Measurements from ENCODE around the gene ANO1. TPM values are rescaled to one million over a fixed set of nuclear protein-coding genes. Genes with fewer than 3 reads are reported as not detected.

The ANO1 gene
- polyA plus RNA-seq, 3 donors: 3.9 to 7.8 (median 5.7) TPM

- no peak overlapping the region for H3K27ac ChIP-seq (ENCODE audit: low read depth, low read length)
- 89 to 92% (median 92%) methylated on average over 17 of the region's 17 CpGs for WGBS, 3 donors
Measured at GRCh38 chr11:70161043-70161625, 83.0 kb downstream of the ANO1 start.

GRCh38 chr11:70164705-70165104, 86.6 kb downstream of the ANO1 start:
- 83 to 89% (median 84%) methylated on average over 10 of the region's 10 CpGs for WGBS, 3 donors
- H3K27ac ChIP-seq (ENCODE audit: low read depth, low read length): no peak overlapping the region

- no peak overlapping the region for H3K27ac ChIP-seq (ENCODE audit: low read depth, low read length)
- 77 to 82% (median 77%) methylated on average over 8 to 9 of the region's 9 CpGs for WGBS, 3 donors
Measured at GRCh38 chr11:70167120-70167519, 89.0 kb downstream of the ANO1 start.

GRCh38 chr11:70167723-70168404, 89.7 kb downstream of the ANO1 start:
- WGBS, 3 donors: 84 to 86% (median 85%) methylated on average over 15 to 17 of the region's 17 CpGs
- H3K27ac ChIP-seq (ENCODE audit: low read depth, low read length): no peak overlapping the region

GRCh38 chr11:70168405-70168754, 90.3 kb downstream of the ANO1 start:
- WGBS, 3 donors: 81 to 86% (median 84%) methylated on average over 4 to 6 of the region's 6 CpGs
- H3K27ac ChIP-seq (ENCODE audit: low read depth, low read length): no peak overlapping the region

- 51 to 63% (median 60%) methylated on average over 10 to 11 of the region's 11 CpGs for WGBS, 3 donors
- H3K27ac ChIP-seq (ENCODE audit: low read depth, low read length): no peak overlapping the region
Measured at GRCh38 chr11:70169127-70169526, 91.0 kb downstream of the ANO1 start.

GRCh38 chr11:70169632-70170031, 91.5 kb downstream of the ANO1 start:
- WGBS, 3 donors: 66 to 87% (median 71%) methylated on average over 7 to 8 of the region's 8 CpGs
- H3K27ac ChIP-seq (ENCODE audit: low read depth, low read length): no peak overlapping the region

GRCh38 chr11:70170596-70171210, 92.6 kb downstream of the ANO1 start:
- 84 to 95% (median 92%) methylated on average over 22 of the region's 22 CpGs for WGBS, 3 donors

GRCh38 chr11:70173018-70173417, 94.9 kb downstream of the ANO1 start:
- no peak overlapping the region for H3K27ac ChIP-seq (ENCODE audit: low read depth, low read length)
- 72 to 83% (median 82%) methylated on average over 4 of the region's 4 CpGs for WGBS, 3 donors

More at GRCh38 chr11:70170596-70171210, 92.6 kb downstream of the ANO1 start:
- H3K27ac ChIP-seq (ENCODE audit: low read depth, low read length): no peak overlapping the region

GRCh38 chr11:70174547-70175235, 96.6 kb downstream of the ANO1 start:
- 82 to 92% (median 86%) methylated on average over 17 of the region's 17 CpGs for WGBS, 3 donors
- no peak overlapping the region for H3K27ac ChIP-seq (ENCODE audit: low read depth, low read length)

GRCh38 chr11:70175236-70175698, 97.2 kb downstream of the ANO1 start:
- H3K27ac ChIP-seq (ENCODE audit: low read depth, low read length): no peak overlapping the region
- 67 to 73% (median 70%) methylated on average over 15 of the region's 15 CpGs for WGBS, 3 donors

GRCh38 chr11:70176940-70177689, 99.0 kb downstream of the ANO1 start:
- WGBS, 3 donors: 84 to 88% (median 88%) methylated on average over 36 to 39 of the region's 39 CpGs
- no peak overlapping the region for H3K27ac ChIP-seq (ENCODE audit: low read depth, low read length)

- H3K27ac ChIP-seq (ENCODE audit: low read depth, low read length): no peak overlapping the region
- WGBS, 3 donors: 74 to 88% (median 77%) methylated on average over 11 of the region's 11 CpGs
Measured at GRCh38 chr11:70180906-70181305, 102.8 kb downstream of the ANO1 start.

GRCh38 chr11:70182266-70182665, 104.1 kb downstream of the ANO1 start:
- H3K27ac ChIP-seq (ENCODE audit: low read depth, low read length): no peak overlapping the region

GRCh38 chr11:70183032-70183431, 104.9 kb downstream of the ANO1 start:
- 90 to 98% (median 95%) methylated on average over 1 of the region's 1 CpG for WGBS, 3 donors

More at GRCh38 chr11:70182266-70182665, 104.1 kb downstream of the ANO1 start:
- 84 to 91% (median 87%) methylated on average over 18 of the region's 18 CpGs for WGBS, 3 donors

GRCh38 chr11:70183483-70184176, 105.5 kb downstream of the ANO1 start:
- H3K27ac ChIP-seq (ENCODE audit: low read depth, low read length): no peak overlapping the region
- 60 to 75% (median 75%) methylated on average over 11 of the region's 11 CpGs for WGBS, 3 donors

More at GRCh38 chr11:70183032-70183431, 104.9 kb downstream of the ANO1 start:
- no peak overlapping the region for H3K27ac ChIP-seq (ENCODE audit: low read depth, low read length)

- 75 to 80% (median 76%) methylated on average over 9 of the region's 9 CpGs for WGBS, 3 donors
Measured at GRCh38 chr11:70184396-70184795, 106.3 kb downstream of the ANO1 start.

More at GRCh38 chr11:70184396-70184795, 106.3 kb downstream of the ANO1 start:
- H3K27ac ChIP-seq (ENCODE audit: low read depth, low read length): no peak overlapping the region

All from adipose tissue (tissue), 3 donors.